OCI-LY1 (cell line): Measurements from ENCODE around the gene DLL4.

Source experiments
- CTCF ChIP-seq: fragments of 200-600 bp; sonication (generic), shearing (Covaris generic); IDR thresholded peaks from 2 replicates; pipeline ENCODE4 v1.5.1; 2017; ENCODE audit warnings: mild to moderate bottlenecking, antibody characterized with exemption, low read length, moderate library complexity, mixed read lengths
- EZH2 ChIP-seq: fragments of 200-600 bp; sonication (generic), shearing (Covaris generic); IDR thresholded peaks from 2 replicates; pipeline ENCODE4 v1.8.0; 2017; ENCODE audit warnings: borderline replicate concordance, mixed run types, mild to moderate bottlenecking, antibody characterized with exemption, low read length, moderate library complexity, mixed read lengths

GRCh38 chr15:40908095-40908494, 21.0 kb upstream of the DLL4 start:
- TF ChIP-seq EZH2 = no peak
- TF ChIP-seq CTCF = no peak
